CD4-positive, alpha-beta T cell (primary cell): ENCODE results near the gene SRD5A1. TPM values are rescaled to one million over a fixed set of nuclear protein-coding genes. Genes with fewer than 3 reads are reported as not detected.

Source experiments
- ATAC-seq: fragments of 200-7000 bp; cut with Tn5 transposase; one replicate; pipeline ENCODE4 v1.10.0; 2022; ENCODE audit warnings: mild to moderate bottlenecking; ENCODE audit not compliant: poor library complexity
- CTCF ChIA-PET: fragments of 350-600 bp; sonication (Branson Sonifier 250); formaldehyde crosslinking; loops from one replicate; lab custom pipeline; 2021; ENCODE audit warnings: antibody characterized with exemption, inconsistent platforms; lab: Charles Lee
- POLR2A ChIA-PET: fragments of 350-600 bp; sonication (Branson Sonifier 250); formaldehyde crosslinking; loops from one replicate; lab custom pipeline; 2021; ENCODE audit warnings: antibody characterized with exemption, inconsistent platforms; lab: Charles Lee
- DNase-seq, 14 experiments: peaks; one replicate each; pipeline ENCODE4 v3.0.0-alpha.2; 2013 to 2020; ENCODE audit warnings: mixed read lengths in 2 of 14
- H3K27ac ChIP-seq, 2 donors: one replicate each; pipeline versions ENCODE4 v1.5.1 to v1.7.0; 2013; ENCODE audit warnings: low read length in 2 of 2, low read depth in 1 of 2, mild to moderate bottlenecking in 1 of 2
- H3K27me3 ChIP-seq, 2 experiments: 1 replicate in 1 of 2; 2 replicates in 1 of 2; pipeline versions ENCODE4 v1.6.1 to v1.7.0; 2013; ENCODE audit warnings: low read length in 2 of 2, control low read depth in 1 of 2, mild to moderate bottlenecking in 1 of 2, moderate library complexity in 1 of 2; ENCODE audit not compliant: insufficient read depth in 2 of 2, control insufficient read depth in 1 of 2
- H3K36me3 ChIP-seq: one replicate; pipeline ENCODE4 v1.6.1; 2013; ENCODE audit warnings: low read length, control low read depth; ENCODE audit not compliant: insufficient read depth
- H3K4me1 ChIP-seq: one replicate; pipeline ENCODE4 v1.6.1; 2013; ENCODE audit warnings: low read length, control low read depth; ENCODE audit not compliant: insufficient read depth
- H3K4me3 ChIP-seq: one replicate; pipeline ENCODE4 v1.5.1; 2013; ENCODE audit warnings: mild to moderate bottlenecking, low read length, moderate library complexity
- H3K9me3 ChIP-seq, 2 experiments: 1 replicate in 1 of 2; 2 replicates in 1 of 2; pipeline versions ENCODE4 v1.6.1 to v1.7.0; 2013; ENCODE audit warnings: low read length in 2 of 2, mild to moderate bottlenecking in 2 of 2, control low read depth in 1 of 2, moderate library complexity in 1 of 2; ENCODE audit not compliant: control insufficient read depth in 1 of 2, insufficient read depth in 1 of 2
- H3K27ac Mint-ChIP-seq: one replicate; pipeline ENCODE4 v1.8.0; 2020; ENCODE audit warnings: mixed read lengths
- H3K27me3 Mint-ChIP-seq: one replicate; pipeline ENCODE4 v1.8.0; 2021; ENCODE audit warnings: mixed read lengths
- H3K36me3 Mint-ChIP-seq: one replicate; pipeline ENCODE4 v1.8.0; 2021; ENCODE audit warnings: low read depth, mixed read lengths
- H3K4me1 Mint-ChIP-seq: one replicate; pipeline ENCODE4 v1.8.0; 2021; ENCODE audit warnings: low read depth, mixed read lengths
- H3K4me3 Mint-ChIP-seq: one replicate; pipeline ENCODE4 v1.8.0; 2020; ENCODE audit warnings: mild to moderate bottlenecking, mixed read lengths
- H3K9me3 Mint-ChIP-seq: one replicate; pipeline ENCODE4 v1.8.0; 2020; ENCODE audit warnings: mixed read lengths
- CTCF ChIP-seq: fragments of 200-600 bp; IDR thresholded peaks from one replicate; pipeline ENCODE4 v1.8.0; 2022; ENCODE audit warnings: antibody characterized with exemption, mild to moderate bottlenecking
- intact Hi-C, 2 experiments: fragments of 100-400 bp; cut with DNase I in 1 of 2; cut with micrococcal nuclease in 1 of 2; formaldehyde crosslinking; loops; one replicate each; pipeline versions ENCODE4 v1.15.1 to v1.9.0; 2023 to 2025; cut with DNase I, micrococcal nuclease
- total RNA-seq, 174 experiments: library from RNA in 2 of 174; stranded (reverse) in 2 of 174; gene quantifications; one replicate each; pipeline ENCODE4 v1.2.3 and lab custom pipeline; 2021 to 2026

The SRD5A1 gene
- total RNA-seq, 2 experiments from 2014 or later, result 2.3 to 3.0 TPM

GRCh38 chr5:6649681-6650080 is 16.4 kb downstream of the SRD5A1 start:
- CTCF ChIA-PET, result no interaction called here
- H3K27ac Mint-ChIP-seq, result no peak overlapping the region
- H3K27me3 ChIP-seq, result no peaks in the 10 kb centered on the region

GRCh38 chr5:6652025-6652424 is 18.8 kb downstream of the SRD5A1 start:
- TF ChIP-seq CTCF, result no peak
- POLR2A ChIA-PET, result no interaction called here

More at GRCh38 chr5:6649681-6650080, 16.4 kb downstream of the SRD5A1 start:
- Mint-ChIP-seq H3K4me1 (no peaks in the 10 kb centered on the region), H3K36me3 (peaks cover 37% of the 10 kb centered on the region), H3K27me3 (no peaks in the 10 kb centered on the region), H3K9me3 (peaks cover 5% of the 10 kb centered on the region), H3K4me3 (no peak overlapping the region)
- intact Hi-C loops, result no loop called here
- no peak overlapping the region for H3K27ac ChIP-seq
- no peak overlapping the region for H3K4me3 ChIP-seq
- DNase-seq, result no peak
- ATAC-seq, result no peak
- H3K4me1 ChIP-seq, result no peaks in the 10 kb centered on the region
- no peak for TF ChIP-seq CTCF
- H3K9me3 ChIP-seq, result peaks cover 0 to 9% of the 10 kb centered on the region in 2 experiments
- peaks cover 2% of the 10 kb centered on the region for H3K36me3 ChIP-seq
- POLR2A ChIA-PET, result no interaction called here

GRCh38 chr5:6655432-6655831 is 22.2 kb downstream of the SRD5A1 start:
- intact Hi-C loops, result no loop called here
- CTCF ChIA-PET, result no interaction called here
- Histone ChIP-seq H3K4me1 (no peaks in the 10 kb centered on the region), H3K36me3 (peaks cover 18% of the 10 kb centered on the region), H3K4me3 (no peak overlapping the region), H3K9me3 (peaks cover 7 to 12% of the 10 kb centered on the region in 2 experiments), H3K27me3 (no peaks in the 10 kb centered on the region), H3K27ac (no peak overlapping the region)
- ATAC-seq (no peak), DNase-seq (no peak)
- no peak for TF ChIP-seq CTCF
- Mint-ChIP-seq H3K36me3 (peaks cover 57% of the 10 kb centered on the region), H3K27ac (no peak overlapping the region), H3K27me3 (no peaks in the 10 kb centered on the region), H3K9me3 (peaks cover 8% of the 10 kb centered on the region), H3K4me1 (no peaks in the 10 kb centered on the region), H3K4me3 (no peak overlapping the region)
- POLR2A ChIA-PET, result no interaction called here

More at GRCh38 chr5:6652025-6652424, 18.8 kb downstream of the SRD5A1 start:
- DNase-seq, result no peak
- H3K27me3 ChIP-seq, result no peaks in the 10 kb centered on the region
- Mint-ChIP-seq H3K9me3 (peaks cover 12% of the 10 kb centered on the region), H3K27me3 (no peaks in the 10 kb centered on the region), H3K4me3 (no peak overlapping the region), H3K27ac (no peak overlapping the region), H3K4me1 (no peaks in the 10 kb centered on the region), H3K36me3 (peaks cover 46% of the 10 kb centered on the region)
- no peak overlapping the region for H3K27ac ChIP-seq
- no peak for ATAC-seq
- peaks cover 12% of the 10 kb centered on the region for H3K36me3 ChIP-seq
- intact Hi-C loops, result no loop called here
- H3K9me3 ChIP-seq, result peaks cover 9% of the 10 kb centered on the region in 2 experiments
- no peak overlapping the region for H3K4me3 ChIP-seq
- CTCF ChIA-PET, result no interaction called here
- no peaks in the 10 kb centered on the region for H3K4me1 ChIP-seq
